IgD-negative memory B cell (primary cell): Measurements from ENCODE around the gene GSX1. TPM values are rescaled to one million over a fixed set of nuclear protein-coding genes. Genes with fewer than 3 reads are reported as not detected.
"Not testable (repeated sequence)": the region's sequence is repeated elsewhere in the genome, so short reads cannot be mapped to it uniquely, and the experiment has no call there.

Experiments used
- H3K27ac Mint-ChIP-seq, 3 donors: one replicate each; pipeline ENCODE4 v1.8.0; 2020 to 2022; ENCODE audit warnings: mild to moderate bottlenecking in 3 of 3, mixed read lengths in 3 of 3, moderate library complexity in 1 of 3
- H3K27me3 Mint-ChIP-seq: one replicate; pipeline ENCODE4 v1.8.0; 2021; ENCODE audit warnings: mixed read lengths
- H3K36me3 Mint-ChIP-seq: one replicate; pipeline ENCODE4 v1.8.0; 2020; ENCODE audit warnings: mild to moderate bottlenecking, mixed read lengths
- H3K4me1 Mint-ChIP-seq, 3 donors: one replicate each; pipeline ENCODE4 v1.8.0; 2020 to 2022; ENCODE audit warnings: mixed read lengths in 3 of 3, mild to moderate bottlenecking in 1 of 3
- H3K4me3 Mint-ChIP-seq, 4 donors: one replicate each; pipeline ENCODE4 v1.8.0; 2020 to 2022; ENCODE audit warnings: mild to moderate bottlenecking in 4 of 4, mixed read lengths in 4 of 4, moderate library complexity in 3 of 4
- H3K9me3 Mint-ChIP-seq, 3 donors: one replicate each; pipeline ENCODE4 v1.8.0; 2020 to 2021; ENCODE audit warnings: mixed read lengths in 3 of 3, mild to moderate bottlenecking in 1 of 3
- polyA plus RNA-seq: library from polyadenylated mRNA; unstranded; fragments of 300-500 nt; fragmentation: Illumina TruSeq; gene quantifications from one replicate; pipeline ENCODE4 v1.2.3, GENCODE V29; 2021

The GSX1 gene
- polyA plus RNA-seq, result not detected

- Mint-ChIP-seq H3K27ac (peak within 1 kb of the TSS; percentile 55 to 86 (median 63)), H3K4me1 (peaks cover 27 to 33% (median 29%) of the 10 kb centered on the region in 3 donors), H3K4me3 (peak within 1 kb of the TSS; percentile 77 to 89 (median 84)), H3K36me3 (peaks cover 4% of the 10 kb centered on the region), H3K27me3 (peaks cover 65% of the 10 kb centered on the region), H3K9me3 (peaks cover 0 to 12% (median 0%) of the 10 kb centered on the region in 3 donors)
Observed at GRCh38 chr13:27792393-27793218, at the start of gene GSX1. Gene GSX1 (plus strand): TSS chr13:27792483. CDS start chr13:27792691, 208 bp downstream.

- Mint-ChIP-seq H3K36me3 (peaks cover 2% of the 10 kb centered on the region), H3K27me3 (peaks cover 12% of the 10 kb centered on the region), H3K4me1 (no peaks in the 10 kb centered on the region), H3K4me3 (no peak overlapping the region), H3K27ac (peak overlapping the region in 1 of 3 donors; percentile 67), H3K9me3 (peaks cover 0 to 4% (median 0%) of the 10 kb centered on the region in 3 donors)
Observed at GRCh38 chr13:27744801-27745200, 47.5 kb upstream of the GSX1 start.

- Mint-ChIP-seq H3K9me3 (peaks cover 0 to 4% (median 0%) of the 10 kb centered on the region in 3 donors), H3K27ac (no peak overlapping the region), H3K4me3 (no peak overlapping the region), H3K27me3 (peaks cover 12% of the 10 kb centered on the region), H3K36me3 (peaks cover 2% of the 10 kb centered on the region), H3K4me1 (no peaks in the 10 kb centered on the region)
Observed at GRCh38 chr13:27745301-27745700, 47.0 kb upstream of the GSX1 start.

- H3K4me3 Mint-ChIP-seq, H3K36me3 Mint-ChIP-seq, H3K9me3 Mint-ChIP-seq, H3K4me1 Mint-ChIP-seq, H3K27ac Mint-ChIP-seq: not testable (repeated sequence)
- peaks cover 15% of the 10 kb centered on the region for H3K27me3 Mint-ChIP-seq
Observed at GRCh38 chr13:27748143-27748542, 44.1 kb upstream of the GSX1 start.

GRCh38 chr13:27751953-27752532, 40.2 kb upstream of the GSX1 start:
- peaks cover 9% of the 10 kb centered on the region for H3K27me3 Mint-ChIP-seq
- H3K4me1 Mint-ChIP-seq, result peaks cover 0 to 7% (median 4%) of the 10 kb centered on the region in 3 donors
- H3K36me3 Mint-ChIP-seq, result no peaks in the 10 kb centered on the region
- no peak overlapping the region for H3K4me3 Mint-ChIP-seq
- H3K9me3 Mint-ChIP-seq, result peaks cover 0 to 8% (median 6%) of the 10 kb centered on the region in 3 donors
- H3K27ac Mint-ChIP-seq, result no peak overlapping the region

- no peak overlapping the region for H3K4me3 Mint-ChIP-seq
- peaks cover 20% of the 10 kb centered on the region for H3K27me3 Mint-ChIP-seq
- no peaks in the 10 kb centered on the region for H3K4me1 Mint-ChIP-seq
Observed at GRCh38 chr13:27765650-27766049, 26.6 kb upstream of the GSX1 start.

GRCh38 chr13:27770809-27771208, 21.5 kb upstream of the GSX1 start:
- H3K36me3 Mint-ChIP-seq, result peaks cover 1% of the 10 kb centered on the region
- H3K27ac Mint-ChIP-seq, result no peak overlapping the region
- H3K9me3 Mint-ChIP-seq, result peaks cover 0 to 1% (median 0%) of the 10 kb centered on the region in 3 donors
- peaks cover 10% of the 10 kb centered on the region for H3K27me3 Mint-ChIP-seq
- peaks cover 0 to 12% (median 0%) of the 10 kb centered on the region in 3 donors for H3K4me1 Mint-ChIP-seq
- H3K4me3 Mint-ChIP-seq, result no peak overlapping the region

More at GRCh38 chr13:27765650-27766049, 26.6 kb upstream of the GSX1 start:
- no peaks in the 10 kb centered on the region for H3K36me3 Mint-ChIP-seq
- no peak overlapping the region for H3K27ac Mint-ChIP-seq
- H3K9me3 Mint-ChIP-seq, result peaks cover 0 to 3% (median 0%) of the 10 kb centered on the region in 3 donors

- Mint-ChIP-seq H3K27me3 (peaks cover 19% of the 10 kb centered on the region), H3K36me3 (peaks cover 3% of the 10 kb centered on the region), H3K4me1 (peaks cover 0 to 12% (median 0%) of the 10 kb centered on the region in 3 donors), H3K4me3 (no peak overlapping the region), H3K9me3 (no peaks in the 10 kb centered on the region), H3K27ac (no peak overlapping the region)
Observed at GRCh38 chr13:27772651-27773425, 19.4 kb upstream of the GSX1 start.

GRCh38 chr13:27774169-27774568, 18.1 kb upstream of the GSX1 start:
- Mint-ChIP-seq H3K27me3 (peaks cover 20% of the 10 kb centered on the region), H3K27ac (no peak overlapping the region), H3K4me3 (peak overlapping the region in 1 of 4 donors; percentile 62), H3K9me3 (no peaks in the 10 kb centered on the region), H3K36me3 (peaks cover 3% of the 10 kb centered on the region), H3K4me1 (peaks cover 0 to 12% (median 0%) of the 10 kb centered on the region in 3 donors)

- H3K27me3 Mint-ChIP-seq, result peaks cover 22% of the 10 kb centered on the region
- no peaks in the 10 kb centered on the region for H3K9me3 Mint-ChIP-seq
- peaks cover 0 to 12% (median 0%) of the 10 kb centered on the region in 3 donors for H3K4me1 Mint-ChIP-seq
- peaks cover 3% of the 10 kb centered on the region for H3K36me3 Mint-ChIP-seq
- H3K27ac Mint-ChIP-seq, result no peak overlapping the region
- peak overlapping the region in 1 of 4 donors; percentile 62 for H3K4me3 Mint-ChIP-seq
Observed at GRCh38 chr13:27774651-27775050, 17.6 kb upstream of the GSX1 start.

- Mint-ChIP-seq H3K4me3 (no peak overlapping the region), H3K27me3 (peaks cover 22% of the 10 kb centered on the region), H3K4me1 (peaks cover 0 to 12% (median 0%) of the 10 kb centered on the region in 3 donors), H3K9me3 (no peaks in the 10 kb centered on the region), H3K36me3 (peaks cover 3% of the 10 kb centered on the region), H3K27ac (no peak overlapping the region)
Observed at GRCh38 chr13:27775943-27776342, 16.3 kb upstream of the GSX1 start.

GRCh38 chr13:27782151-27782550, 10.1 kb upstream of the GSX1 start:
- H3K9me3 Mint-ChIP-seq, result peaks cover 0 to 5% (median 2%) of the 10 kb centered on the region in 3 donors
- H3K36me3 Mint-ChIP-seq, result no peaks in the 10 kb centered on the region
- peaks cover 18% of the 10 kb centered on the region for H3K27me3 Mint-ChIP-seq
- H3K27ac Mint-ChIP-seq, result no peak overlapping the region
- no peaks in the 10 kb centered on the region for H3K4me1 Mint-ChIP-seq
- H3K4me3 Mint-ChIP-seq, result no peak overlapping the region

- Mint-ChIP-seq H3K4me3 (no peak overlapping the region), H3K36me3 (no peaks in the 10 kb centered on the region), H3K4me1 (peaks cover 0 to 2% (median 0%) of the 10 kb centered on the region in 3 donors), H3K27ac (no peak overlapping the region), H3K9me3 (peaks cover 0 to 5% (median 2%) of the 10 kb centered on the region in 3 donors), H3K27me3 (peaks cover 18% of the 10 kb centered on the region)
Observed at GRCh38 chr13:27783111-27783510, 9.2 kb upstream of the GSX1 start.

GRCh38 chr13:27788271-27788670, 4.0 kb upstream of the GSX1 start:
- Mint-ChIP-seq H3K36me3 (peaks cover 3% of the 10 kb centered on the region), H3K4me3 (no peak overlapping the region), H3K27ac (no peak overlapping the region)

GRCh38 chr13:27789153-27789494, 3.2 kb upstream of the GSX1 start:
- H3K9me3 Mint-ChIP-seq, result peaks cover 2 to 9% (median 5%) of the 10 kb centered on the region in 3 donors
- peaks cover 4% of the 10 kb centered on the region for H3K36me3 Mint-ChIP-seq
- peak overlapping the region in 1 of 3 donors; percentile 7 for H3K27ac Mint-ChIP-seq
- peak overlapping the region; percentile 48 to 88 (median 70) for H3K4me3 Mint-ChIP-seq
- peaks cover 21 to 26% (median 24%) of the 10 kb centered on the region in 3 donors for H3K4me1 Mint-ChIP-seq
- H3K27me3 Mint-ChIP-seq, result peaks cover 47% of the 10 kb centered on the region

More at GRCh38 chr13:27788271-27788670, 4.0 kb upstream of the GSX1 start:
- Mint-ChIP-seq H3K9me3 (peaks cover 2 to 6% (median 5%) of the 10 kb centered on the region in 3 donors), H3K4me1 (peaks cover 18 to 24% (median 24%) of the 10 kb centered on the region in 3 donors), H3K27me3 (peaks cover 42% of the 10 kb centered on the region)
